GM23248 (cell line): ENCODE data around the gene TRIM14.

Experiments used
- EZH2 ChIP-seq: fragments of 200-600 bp; sonication (generic); IDR thresholded peaks from 2 replicates; pipeline ENCODE4 v1.6.1; 2018; ENCODE audit warnings: antibody characterized with exemption, mild to moderate bottlenecking; ENCODE audit not compliant: insufficient read depth, poor library complexity, severe bottlenecking
- EZH2phosphoT487 ChIP-seq: fragments of 200-600 bp; sonication (generic); IDR thresholded peaks from 2 replicates; pipeline ENCODE4 v1.6.1; 2018; ENCODE audit warnings: antibody characterized with exemption, moderate library complexity, mild to moderate bottlenecking, low read depth; ENCODE audit not compliant: insufficient read depth

- TF ChIP-seq EZH2 (no peak), EZH2phosphoT487 (no peak)
Observed at GRCh38 chr9:98142925-98143481, 24.0 kb upstream of the TRIM14 start.
